ENCODE data around the gene GP5. TPM values are rescaled to one million over a fixed set of nuclear protein-coding genes. Genes with fewer than 3 reads are reported as not detected.

The GP5 gene
- total and polyA plus RNA-seq, 2 of the 13 experiments (the other 11 are each of a cell fraction or from before 2014, with no cell fraction given), result not detected

- H3K36me3 ChIP-seq (replicated peaks in 1 of 2; ENCODE audit: control insufficient read depth in 1 of 2, insufficient read depth in 2 of 2, low read length in 2 of 2), result peaks cover 15 to 75% of the 10 kb centered on the region in 2 experiments
- H2AFZ ChIP-seq (ENCODE audit: low read length), result no peak overlapping the region
- intact Hi-C loops (cut with micrococcal nuclease; ENCODE audit: unreplicated experiment) (no loop called here), in situ Hi-C loops (cut with HindIII; ENCODE audit: extremely low pct_ligation_motif_present, low pct_unique_long_range_greater_than_20kb) (no loop called here)
- no peak overlapping the region for H3K4me2 ChIP-seq (ENCODE audit: low read depth, low read length)
- FAIRE-seq, result no peak
- H3K9me3 ChIP-seq (ENCODE audit: low read length), result no peaks in the 10 kb centered on the region
- no peak overlapping the region for H3K9ac ChIP-seq (ENCODE audit: insufficient read depth, low read depth, low read length)
- H3K4me3 ChIP-seq (replicated peaks in 1 of 3; ENCODE audit: insufficient read depth in 1 of 3, low read depth in 2 of 3, low read length in 3 of 3), result no peak overlapping the region
- WGBS (ENCODE audit: low lambda C conversion rate), result 76% methylated on average over 2 of the region's 2 CpGs
- TF ChIP-seq, protein P1, sequence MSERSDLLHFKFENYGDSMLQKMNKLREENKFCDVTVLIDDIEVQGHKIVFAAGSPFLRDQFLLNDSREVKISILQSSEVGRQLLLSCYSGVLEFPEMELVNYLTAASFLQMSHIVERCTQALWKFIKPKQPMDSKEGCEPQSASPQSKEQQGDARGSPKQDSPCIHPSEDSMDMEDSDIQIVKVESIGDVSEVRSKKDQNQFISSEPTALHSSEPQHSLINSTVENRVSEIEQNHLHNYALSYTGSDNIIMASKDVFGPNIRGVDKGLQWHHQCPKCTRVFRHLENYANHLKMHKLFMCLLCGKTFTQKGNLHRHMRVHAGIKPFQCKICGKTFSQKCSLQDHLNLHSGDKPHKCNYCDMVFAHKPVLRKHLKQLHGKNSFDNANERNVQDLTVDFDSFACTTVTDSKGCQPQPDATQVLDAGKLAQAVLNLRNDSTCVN (CRISPR knock-in tag; IDR thresholded peaks at IDR 0.05; ENCODE audit: borderline replicate concordance), result no peak
- TF ChIP-seq, protein P2, sequence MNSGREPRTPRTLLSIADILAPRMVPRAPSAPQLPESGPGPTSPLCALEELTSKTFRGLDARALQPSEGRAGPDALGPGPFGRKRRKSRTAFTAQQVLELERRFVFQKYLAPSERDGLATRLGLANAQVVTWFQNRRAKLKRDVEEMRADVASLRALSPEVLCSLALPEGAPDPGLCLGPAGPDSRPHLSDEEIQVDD (CRISPR knock-in tag; IDR thresholded peaks at IDR 0.05; ENCODE audit: borderline replicate concordance), result no peak
- TF ChIP-seq SAP130 (CRISPR knock-in tag; IDR thresholded peaks at IDR 0.05; ENCODE audit: low read depth) (no peak), ZNF660 (CRISPR knock-in tag; IDR thresholded peaks at IDR 0.05; ENCODE audit: borderline replicate concordance, low read depth) (no peak)
- H3K27me3 ChIP-seq (ENCODE audit: control insufficient read depth in 1 of 2, insufficient read depth in 2 of 2, low read length in 2 of 2), result no peaks in the 10 kb centered on the region
- no peak for ATAC-seq
- H3K79me2 ChIP-seq (ENCODE audit: insufficient read depth, low read length), result no peaks in the 10 kb centered on the region
- ChIA-PET CTCF (ENCODE audit: low intra/inter-chr PET ratio, low total read pairs) (no interaction called here), POLR2A (no interaction called here)
- H3K27ac ChIP-seq (ENCODE audit: extremely low read length, insufficient read depth, low read length), result no peak overlapping the region
- DNase-seq (ENCODE audit: low spot score), result no peak
- peaks cover 9% of the 10 kb centered on the region; the same call in 1 of the 2 replicates for H3K4me1 ChIP-seq (ENCODE audit: insufficient read depth, low read length)
- BruUV-seq (replicated peaks), result no TSS peak
- H4K20me1 ChIP-seq (ENCODE audit: insufficient read depth, low read length), result no peaks in the 10 kb centered on the region; the same call in 1 of the 2 replicates
Measured at GRCh38 chr3:194440756-194441155, 41.7 kb upstream of the GP5 start.

DNA sequence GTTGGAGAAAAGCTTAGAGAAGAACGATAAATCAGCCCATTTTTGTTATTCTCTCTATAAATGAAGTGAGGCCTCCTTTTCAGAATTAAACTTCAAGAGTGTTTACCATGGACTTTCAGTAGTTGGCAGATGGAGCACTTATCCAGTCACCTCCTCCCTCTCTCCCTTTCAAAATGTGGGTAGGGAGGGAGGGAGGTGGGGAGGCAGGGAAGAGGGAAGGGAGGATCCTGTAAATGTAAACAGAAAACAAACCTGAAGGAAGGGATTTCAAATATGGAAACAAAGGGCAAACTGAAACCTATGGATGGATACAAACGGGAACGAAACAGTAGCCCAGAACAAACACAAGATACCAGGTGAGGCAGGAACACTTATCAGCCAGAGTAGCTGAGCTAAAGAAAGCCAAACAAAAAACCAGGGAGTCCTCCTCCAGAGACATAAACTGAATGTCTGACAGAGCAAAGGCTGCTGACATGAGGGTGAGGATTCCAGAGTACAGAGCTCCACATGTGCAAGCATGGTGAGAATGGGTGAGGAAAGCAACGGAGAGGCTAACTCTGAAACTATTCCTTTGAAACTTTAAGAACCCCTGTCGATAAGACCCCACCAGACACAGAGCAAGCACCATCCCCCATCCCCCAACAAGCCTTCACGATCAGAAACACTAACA lies 41.0 kb upstream of the GP5 start:
- H4K20me1 ChIP-seq (ENCODE audit: insufficient read depth, low read length), result no peaks in the 10 kb centered on the region; the same call in 1 of the 2 replicates
- no peak for FAIRE-seq
- POLR2A ChIA-PET, result no interaction called here
- peaks cover 16 to 78% of the 10 kb centered on the region in 2 experiments for H3K36me3 ChIP-seq (replicated peaks in 1 of 2; ENCODE audit: control insufficient read depth in 1 of 2, insufficient read depth in 2 of 2, low read length in 2 of 2)
- no peak for DNase-seq (ENCODE audit: low spot score)
- peaks cover 9% of the 10 kb centered on the region; the same call in 1 of the 2 replicates for H3K4me1 ChIP-seq (ENCODE audit: insufficient read depth, low read length)
- no peak for ATAC-seq
- no peak overlapping the region for H3K4me2 ChIP-seq (ENCODE audit: low read depth, low read length)
- no peak overlapping the region for H3K4me3 ChIP-seq (replicated peaks in 1 of 3; ENCODE audit: insufficient read depth in 1 of 3, low read depth in 2 of 3, low read length in 3 of 3)
- no peaks in the 10 kb centered on the region for H3K27me3 ChIP-seq (ENCODE audit: control insufficient read depth in 1 of 2, insufficient read depth in 2 of 2, low read length in 2 of 2)
- H2AFZ ChIP-seq (ENCODE audit: low read length), result no peak overlapping the region
- H3K9ac ChIP-seq (ENCODE audit: insufficient read depth, low read depth, low read length), result no peak overlapping the region
- H3K9me3 ChIP-seq (ENCODE audit: low read length), result no peaks in the 10 kb centered on the region
- intact Hi-C loops (cut with micrococcal nuclease; ENCODE audit: unreplicated experiment), result no loop called here
- 91% methylated on average over 6 of the region's 6 CpGs for WGBS (ENCODE audit: low lambda C conversion rate)
- in situ Hi-C loops (cut with HindIII; ENCODE audit: extremely low pct_ligation_motif_present, low pct_unique_long_range_greater_than_20kb), result no loop called here
- no TSS peak for BruUV-seq (replicated peaks)
- CTCF ChIA-PET (ENCODE audit: low intra/inter-chr PET ratio, low total read pairs), result no interaction called here
- no peak overlapping the region for H3K27ac ChIP-seq (ENCODE audit: extremely low read length, insufficient read depth, low read length)
- no peaks in the 10 kb centered on the region for H3K79me2 ChIP-seq (ENCODE audit: insufficient read depth, low read length)
- no peak for TF ChIP-seq AHDC1 (CRISPR knock-in tag; IDR thresholded peaks at IDR 0.05; ENCODE audit: borderline replicate concordance)
